ENCODE measurements around the gene RAB30.

DNA sequence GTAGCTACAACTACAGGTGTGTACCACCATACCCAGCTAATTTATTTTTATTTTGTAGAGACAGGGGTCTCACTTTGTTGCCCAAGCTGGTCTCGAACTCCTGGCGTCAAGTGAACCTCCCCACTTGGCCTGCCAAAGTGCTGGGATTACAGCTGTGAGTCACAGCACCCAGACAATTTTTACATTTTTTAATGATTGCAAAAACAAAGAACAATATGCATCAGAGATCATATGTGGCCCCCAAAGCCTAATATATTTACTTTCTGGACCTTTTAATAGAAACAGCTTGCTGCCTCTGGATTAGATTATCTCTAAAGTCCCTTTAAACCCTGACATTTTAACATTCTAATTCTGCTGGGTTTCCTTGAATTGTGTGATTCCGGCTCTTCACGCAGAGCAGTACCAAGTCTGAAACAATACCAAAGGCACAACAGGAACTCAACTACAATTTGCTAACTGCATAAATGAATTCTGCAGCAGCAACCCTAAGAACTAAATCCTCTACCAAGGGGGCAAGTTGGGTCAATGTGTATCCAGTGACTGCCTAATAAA is 25.0 kb downstream of the RAB30 start:
- TF ChIP-seq, protein P1, sequence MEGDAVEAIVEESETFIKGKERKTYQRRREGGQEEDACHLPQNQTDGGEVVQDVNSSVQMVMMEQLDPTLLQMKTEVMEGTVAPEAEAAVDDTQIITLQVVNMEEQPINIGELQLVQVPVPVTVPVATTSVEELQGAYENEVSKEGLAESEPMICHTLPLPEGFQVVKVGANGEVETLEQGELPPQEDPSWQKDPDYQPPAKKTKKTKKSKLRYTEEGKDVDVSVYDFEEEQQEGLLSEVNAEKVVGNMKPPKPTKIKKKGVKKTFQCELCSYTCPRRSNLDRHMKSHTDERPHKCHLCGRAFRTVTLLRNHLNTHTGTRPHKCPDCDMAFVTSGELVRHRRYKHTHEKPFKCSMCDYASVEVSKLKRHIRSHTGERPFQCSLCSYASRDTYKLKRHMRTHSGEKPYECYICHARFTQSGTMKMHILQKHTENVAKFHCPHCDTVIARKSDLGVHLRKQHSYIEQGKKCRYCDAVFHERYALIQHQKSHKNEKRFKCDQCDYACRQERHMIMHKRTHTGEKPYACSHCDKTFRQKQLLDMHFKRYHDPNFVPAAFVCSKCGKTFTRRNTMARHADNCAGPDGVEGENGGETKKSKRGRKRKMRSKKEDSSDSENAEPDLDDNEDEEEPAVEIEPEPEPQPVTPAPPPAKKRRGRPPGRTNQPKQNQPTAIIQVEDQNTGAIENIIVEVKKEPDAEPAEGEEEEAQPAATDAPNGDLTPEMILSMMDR (IDR thresholded peaks at IDR 0.05; ENCODE audit: low read depth, low read length, poor library complexity, severe bottlenecking) = no peak
- TF ChIP-seq EZH2phosphoT487 (IDR thresholded peaks at IDR 0.05; ENCODE audit: borderline replicate concordance, low read length) = no peak

Data from DOHH2 (cell line).